ENCODE data around the gene RPA3. TPM values are rescaled to one million over a fixed set of nuclear protein-coding genes. Genes with fewer than 3 reads are reported as not detected.
A peak's percentile ranks its signal among the peaks of the same experiment; 100 is the strongest.

RPA3 gene
- total RNA-seq, 2 experiments from 2014 or later, result 219 to 223 TPM

GRCh38 chr7:7647495-7648036 lies 70.8 kb downstream of the RPA3 start:
- no peak overlapping the region for H3K27ac Mint-ChIP-seq
- CTCF ChIA-PET, result interaction anchor here (0.8 to 1.1 kb wide), 2 partner anchors 33 to 387 kb away, joined by 3 read pairs; no protein-coding TSS in a partner anchor
- intact Hi-C loops (cut with micrococcal nuclease), result loop anchor here (10.0 kb wide), 1 partner anchor 1873 kb away; no protein-coding TSS in a partner anchor

GRCh38 chr7:7642081-7642480 lies 76.3 kb downstream of the RPA3 start:
- Mint-ChIP-seq H3K4me1 (ENCODE audit: low read depth) (peaks cover 53% of the 10 kb centered on the region), H3K36me3 (ENCODE audit: low read depth) (peaks cover 45% of the 10 kb centered on the region), H3K4me3 (peak overlapping the region; percentile 92), H3K9me3 (peaks cover 1% of the 10 kb centered on the region), H3K27ac (peak overlapping the region; percentile 98), H3K27me3 (ENCODE audit: low read depth) (no peaks in the 10 kb centered on the region)
- CTCF ChIA-PET, result interaction anchor here (0.6 to 1.7 kb wide), 4 partner anchors 10 to 1114 kb away, joined by 3 to 5 read pairs (median 4); no protein-coding TSS in a partner anchor
- no peak for DNase-seq
- intact Hi-C loops (cut with micrococcal nuclease), result loop anchor here (10.0 kb wide), 1 partner anchor 1867 kb away; no protein-coding TSS in a partner anchor

More at GRCh38 chr7:7647495-7648036, 70.8 kb downstream of the RPA3 start:
- no peak for DNase-seq
- peaks cover 56% of the 10 kb centered on the region for H3K4me1 Mint-ChIP-seq (ENCODE audit: low read depth)
- peaks cover 32% of the 10 kb centered on the region for H3K36me3 Mint-ChIP-seq (ENCODE audit: low read depth)
- no peak overlapping the region for H3K4me3 Mint-ChIP-seq
- H3K27me3 Mint-ChIP-seq (ENCODE audit: low read depth), result no peaks in the 10 kb centered on the region
- H3K9me3 Mint-ChIP-seq, result peaks cover 1% of the 10 kb centered on the region

- peaks cover 47% of the 10 kb centered on the region for H3K4me1 Mint-ChIP-seq (ENCODE audit: low read depth)
- peaks cover 44% of the 10 kb centered on the region for H3K36me3 Mint-ChIP-seq (ENCODE audit: low read depth)
- peak overlapping the region; percentile 98 for H3K27ac Mint-ChIP-seq
- H3K4me3 Mint-ChIP-seq, result peak overlapping the region; percentile 92
- no peaks in the 10 kb centered on the region for H3K27me3 Mint-ChIP-seq (ENCODE audit: low read depth)
- CTCF ChIA-PET, result interaction anchor here (1.0 to 1.7 kb wide), 4 partner anchors 11 to 549 kb away, joined by 3 to 4 read pairs (median 4); no protein-coding TSS in a partner anchor
- no peak for DNase-seq
- intact Hi-C loops (cut with micrococcal nuclease), result loop anchor here (1.0 to 10.0 kb wide), 2 partner anchors 12 to 1866 kb away; no protein-coding TSS in a partner anchor
- H3K9me3 Mint-ChIP-seq, result peaks cover 1% of the 10 kb centered on the region
These were observed 77.2 kb downstream of the RPA3 start for GRCh38 chr7:7641129-7641663.

- Mint-ChIP-seq H3K4me3 (peak within 1 kb of the TSS; percentile 92), H3K27ac (peak within 1 kb of the TSS; percentile 98), H3K27me3 (ENCODE audit: low read depth) (no peaks in the 10 kb centered on the region)
These were observed 77.9 kb downstream of the RPA3 start, which contains the start of gene UMAD1 for GRCh38 chr7:7640221-7641128. UMAD1 (plus strand) TSS chr7:7640752; CDS start chr7:7673372, 32,620 bp downstream.

GRCh38 chr7:7639847-7640220 lies 78.6 kb downstream of the RPA3 start:
- CTCF ChIA-PET, result no interaction called here
- peak; percentile 70 for DNase-seq
- Mint-ChIP-seq H3K4me3 (peak overlapping the region; percentile 92), H3K27ac (peak overlapping the region; percentile 98), H3K27me3 (ENCODE audit: low read depth) (no peaks in the 10 kb centered on the region), H3K36me3 (ENCODE audit: low read depth) (peaks cover 44% of the 10 kb centered on the region), H3K9me3 (no peaks in the 10 kb centered on the region), H3K4me1 (ENCODE audit: low read depth) (peaks cover 41% of the 10 kb centered on the region)
- intact Hi-C loops (cut with micrococcal nuclease), result loop anchor here (1.0 to 10.0 kb wide), 11 partner anchors 31 to 1865 kb away; partner anchors contain the start of genes C1GALT1, GLCCI1 and MIOS

More at GRCh38 chr7:7640221-7641128, 77.9 kb downstream of the RPA3 start, which contains the start of gene UMAD1:
- Mint-ChIP-seq H3K9me3 (no peaks in the 10 kb centered on the region), H3K4me1 (ENCODE audit: low read depth) (peaks cover 41% of the 10 kb centered on the region), H3K36me3 (ENCODE audit: low read depth) (peaks cover 43% of the 10 kb centered on the region)
- CTCF ChIA-PET, result interaction anchor here (1.0 to 1.7 kb wide), 3 partner anchors 11 to 115 kb away, joined by 3 to 4 read pairs (median 4); no protein-coding TSS in a partner anchor
- intact Hi-C loops (cut with micrococcal nuclease), result loop anchor here (1.0 to 10.0 kb wide), 12 partner anchors 13 to 1866 kb away; partner anchors contain the start of genes C1GALT1, GLCCI1 and MIOS
- DNase-seq, result peak; percentile 99

- peaks cover 41% of the 10 kb centered on the region for H3K36me3 Mint-ChIP-seq (ENCODE audit: low read depth)
- H3K27me3 Mint-ChIP-seq (ENCODE audit: low read depth), result no peaks in the 10 kb centered on the region
- no peaks in the 10 kb centered on the region for H3K9me3 Mint-ChIP-seq
- CTCF ChIA-PET, result no interaction called here
- DNase-seq, result peak; percentile 15
- peaks cover 41% of the 10 kb centered on the region for H3K4me1 Mint-ChIP-seq (ENCODE audit: low read depth)
- peak overlapping the region; percentile 92 for H3K4me3 Mint-ChIP-seq
- H3K27ac Mint-ChIP-seq, result peak overlapping the region; percentile 98
- intact Hi-C loops (cut with micrococcal nuclease), result no loop called here
These were observed 79.0 kb downstream of the RPA3 start for GRCh38 chr7:7639421-7639820.

- H3K4me3 Mint-ChIP-seq, result no peak overlapping the region
- H3K27me3 Mint-ChIP-seq (ENCODE audit: low read depth), result no peaks in the 10 kb centered on the region
- DNase-seq, result no peak
- H3K36me3 Mint-ChIP-seq (ENCODE audit: low read depth), result peaks cover 9% of the 10 kb centered on the region
- CTCF ChIA-PET, result no interaction called here
- H3K9me3 Mint-ChIP-seq, result peaks cover 9% of the 10 kb centered on the region
- no peak overlapping the region for H3K27ac Mint-ChIP-seq
- no peaks in the 10 kb centered on the region for H3K4me1 Mint-ChIP-seq (ENCODE audit: low read depth)
- intact Hi-C loops (cut with micrococcal nuclease), result no loop called here
These were observed 87.6 kb downstream of the RPA3 start for GRCh38 chr7:7630626-7631329.

- intact Hi-C loops (cut with micrococcal nuclease), result no loop called here
- no peak for DNase-seq
- Mint-ChIP-seq H3K36me3 (ENCODE audit: low read depth) (peaks cover 2% of the 10 kb centered on the region), H3K9me3 (peaks cover 11% of the 10 kb centered on the region), H3K27ac (no peak overlapping the region), H3K4me1 (ENCODE audit: low read depth) (no peaks in the 10 kb centered on the region), H3K4me3 (no peak overlapping the region), H3K27me3 (ENCODE audit: low read depth) (no peaks in the 10 kb centered on the region)
- CTCF ChIA-PET, result interaction anchor here (0.6 kb wide), 1 partner anchor 849 kb away, joined by 3 read pairs; no protein-coding TSS in a partner anchor
These were observed 89.9 kb downstream of the RPA3 start for GRCh38 chr7:7628476-7628875.

GRCh38 chr7:7620644-7621210 lies 97.7 kb downstream of the RPA3 start:
- DNase-seq, result no peak
- CTCF ChIA-PET, result no interaction called here
- H3K36me3 Mint-ChIP-seq (ENCODE audit: low read depth), result no peaks in the 10 kb centered on the region
- H3K27ac Mint-ChIP-seq, result no peak overlapping the region
- no peaks in the 10 kb centered on the region for H3K27me3 Mint-ChIP-seq (ENCODE audit: low read depth)
- H3K4me3 Mint-ChIP-seq, result no peak overlapping the region
- peaks cover 14% of the 10 kb centered on the region for H3K4me1 Mint-ChIP-seq (ENCODE audit: low read depth)
- H3K9me3 Mint-ChIP-seq, result peaks cover 1% of the 10 kb centered on the region
- intact Hi-C loops (cut with micrococcal nuclease), result no loop called here

GRCh38 chr7:7620236-7620635 lies 98.2 kb downstream of the RPA3 start:
- DNase-seq, result no peak
- Mint-ChIP-seq H3K27me3 (ENCODE audit: low read depth) (no peaks in the 10 kb centered on the region), H3K27ac (no peak overlapping the region), H3K4me1 (ENCODE audit: low read depth) (peaks cover 14% of the 10 kb centered on the region), H3K4me3 (no peak overlapping the region), H3K36me3 (ENCODE audit: low read depth) (no peaks in the 10 kb centered on the region), H3K9me3 (no peaks in the 10 kb centered on the region)
- intact Hi-C loops (cut with micrococcal nuclease), result no loop called here
- CTCF ChIA-PET, result no interaction called here

GRCh38 chr7:7618410-7618809 lies 100.0 kb downstream of the RPA3 start:
- CTCF ChIA-PET, result no interaction called here
- no peak for DNase-seq
- no peak overlapping the region for H3K4me3 Mint-ChIP-seq
- intact Hi-C loops (cut with micrococcal nuclease), result no loop called here
- H3K27ac Mint-ChIP-seq, result no peak overlapping the region
- H3K4me1 Mint-ChIP-seq (ENCODE audit: low read depth), result peaks cover 19% of the 10 kb centered on the region
- H3K36me3 Mint-ChIP-seq (ENCODE audit: low read depth), result no peaks in the 10 kb centered on the region
- no peaks in the 10 kb centered on the region for H3K27me3 Mint-ChIP-seq (ENCODE audit: low read depth)
- H3K9me3 Mint-ChIP-seq, result no peaks in the 10 kb centered on the region

Measured in activated naive CD4-positive, alpha-beta T cell treated with anti-CD3 and anti-CD28 coated beads for 36 hours (primary cell).